Karpas-422 (cell line): ENCODE results near the gene HAPLN2. TPM values are rescaled to one million over a fixed set of nuclear protein-coding genes. Genes with fewer than 3 reads are reported as not detected.
A peak's percentile ranks its signal among the peaks of the same experiment; 100 is the strongest.

Experiments used
- DNase-seq: peaks from one replicate; pipeline ENCODE4 v3.0.0-alpha.2; 2015
- H2AFZ ChIP-seq: fragments of 200-600 bp; sonication (generic); 2 replicates; pipeline ENCODE4 v1.6.1; 2014; ENCODE audit warnings: antibody characterized with exemption, low read length, mixed read lengths
- H3K27ac ChIP-seq: fragments of 200-600 bp; sonication (generic); 2 replicates; pipeline ENCODE4 v1.5.1; 2014; ENCODE audit warnings: mild to moderate bottlenecking, low read length, moderate library complexity
- H3K27me3 ChIP-seq: fragments of 200-600 bp; sonication (generic); 2 replicates; pipeline ENCODE4 v1.6.1; 2014; ENCODE audit warnings: low read length, mixed read lengths
- H3K36me3 ChIP-seq: fragments of 200-600 bp; sonication (generic); 2 replicates; pipeline ENCODE4 v1.6.1; 2014; ENCODE audit warnings: low read length, mixed read lengths; ENCODE audit not compliant: insufficient read depth
- H3K4me1 ChIP-seq: fragments of 200-600 bp; sonication (generic); 2 replicates; pipeline ENCODE4 v1.6.1; 2014; ENCODE audit warnings: mild to moderate bottlenecking, low read length, mixed read lengths
- H3K4me2 ChIP-seq: fragments of 200-600 bp; sonication (generic); 2 replicates; pipeline ENCODE4 v1.6.1; 2014; ENCODE audit warnings: low read length, low read depth, mild to moderate bottlenecking; ENCODE audit not compliant: poor library complexity, severe bottlenecking
- H3K4me3 ChIP-seq: fragments of 200-600 bp; sonication (generic); 2 replicates; pipeline ENCODE4 v1.5.1; 2014; ENCODE audit warnings: mild to moderate bottlenecking, antibody characterized with exemption, low read length, mixed read lengths
- H3K79me2 ChIP-seq: fragments of 200-600 bp; sonication (generic); 2 replicates; pipeline ENCODE4 v1.6.1; 2014; ENCODE audit warnings: mild to moderate bottlenecking, low read length, mixed read lengths
- H3K9ac ChIP-seq: fragments of 200-600 bp; sonication (generic); 2 replicates; pipeline ENCODE4 v1.6.0; 2014; ENCODE audit warnings: low read length
- H3K9me2 ChIP-seq: fragments of 200-600 bp; sonication (generic), shearing (Covaris generic); replicated peaks from 2 replicates; pipeline ENCODE4 v1.6.0; 2014; ENCODE audit warnings: mild to moderate bottlenecking, low read length, moderate library complexity; ENCODE audit not compliant: insufficient read depth
- H3K9me3 ChIP-seq: fragments of 300-700, 200-600 bp; sonication (generic); 2 replicates; pipeline ENCODE4 v1.6.1; 2014; ENCODE audit warnings: low read length, mixed read lengths
- H4K20me1 ChIP-seq: fragments of 200-600 bp; sonication (generic); 2 replicates; pipeline ENCODE4 v1.6.1; 2014; ENCODE audit warnings: mild to moderate bottlenecking, antibody characterized with exemption, low read length, low read depth; ENCODE audit not compliant: insufficient read depth
- total RNA-seq: library from RNA; depleted of rRNA; stranded (reverse); fragments of >200 nt; shearing (Covaris generic); gene quantifications from 2 replicates; pipeline ENCODE4 v1.2.3, GENCODE V29; 2014; ENCODE audit warnings: low replicate concordance

HAPLN2 gene
- total RNA-seq, 1 experiment from 2014 or later, result not detected

- Histone ChIP-seq H3K9ac (no peak overlapping the region), H3K27ac (no peak overlapping the region), H3K27me3 (no peaks in the 10 kb centered on the region), H3K4me1 (peaks cover 5% of the 10 kb centered on the region; the same call in 1 of the 2 replicates), H3K9me3 (no peaks in the 10 kb centered on the region), H3K4me2 (no peak overlapping the region), H3K9me2 (no peaks in the 10 kb centered on the region), H3K36me3 (no peaks in the 10 kb centered on the region), H4K20me1 (peaks cover 5% of the 10 kb centered on the region; the same call in 1 of the 2 replicates), H3K79me2 (no peaks in the 10 kb centered on the region), H3K4me3 (no peak overlapping the region), H2AFZ (no peak overlapping the region)
- peak; percentile 81 for DNase-seq
Measured at GRCh38 chr1:156656806-156657740, 37.9 kb downstream of the HAPLN2 start.

DNA sequence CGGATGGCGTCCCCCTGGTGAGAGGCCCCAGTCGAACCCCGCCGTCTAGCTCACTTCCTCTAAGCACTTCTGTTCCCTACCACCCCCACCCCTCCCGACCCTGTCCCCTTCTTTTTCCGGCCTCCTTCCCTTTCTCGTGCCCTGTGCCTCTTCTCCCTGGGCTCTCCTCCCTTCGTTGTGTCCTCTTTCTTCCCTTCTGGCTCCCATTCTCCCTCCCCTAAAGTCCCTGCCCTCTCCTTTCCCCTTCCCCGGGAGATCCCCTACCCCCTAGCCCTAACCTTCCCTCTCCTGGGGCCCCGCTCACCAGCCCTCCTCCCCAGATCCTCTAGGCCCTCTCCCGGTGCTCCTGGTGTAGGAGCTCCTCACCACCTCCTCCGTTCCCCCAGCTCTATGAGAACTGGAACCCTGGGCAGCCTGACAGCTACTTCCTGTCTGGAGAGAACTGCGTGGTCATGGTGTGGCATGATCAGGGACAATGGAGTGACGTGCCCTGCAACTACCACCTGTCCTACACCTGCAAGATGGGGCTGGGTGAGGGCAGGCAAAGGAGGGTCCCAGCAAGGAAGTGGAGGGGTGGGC is 38.6 kb downstream of the HAPLN2 start:
- no peaks in the 10 kb centered on the region for H3K9me3 ChIP-seq
- no peak overlapping the region for H3K4me2 ChIP-seq
- H3K9ac ChIP-seq, result no peak overlapping the region
- H3K36me3 ChIP-seq, result no peaks in the 10 kb centered on the region
- no peaks in the 10 kb centered on the region for H3K9me2 ChIP-seq
- no peak for DNase-seq
- no peak overlapping the region for H3K4me3 ChIP-seq
- peaks cover 8% of the 10 kb centered on the region; the same call in 1 of the 2 replicates for H3K4me1 ChIP-seq
- peaks cover 5% of the 10 kb centered on the region; the same call in 1 of the 2 replicates for H4K20me1 ChIP-seq
- H3K79me2 ChIP-seq, result no peaks in the 10 kb centered on the region
- H2AFZ ChIP-seq, result no peak overlapping the region
- H3K27ac ChIP-seq, result no peak overlapping the region
- H3K27me3 ChIP-seq, result no peaks in the 10 kb centered on the region

DNA sequence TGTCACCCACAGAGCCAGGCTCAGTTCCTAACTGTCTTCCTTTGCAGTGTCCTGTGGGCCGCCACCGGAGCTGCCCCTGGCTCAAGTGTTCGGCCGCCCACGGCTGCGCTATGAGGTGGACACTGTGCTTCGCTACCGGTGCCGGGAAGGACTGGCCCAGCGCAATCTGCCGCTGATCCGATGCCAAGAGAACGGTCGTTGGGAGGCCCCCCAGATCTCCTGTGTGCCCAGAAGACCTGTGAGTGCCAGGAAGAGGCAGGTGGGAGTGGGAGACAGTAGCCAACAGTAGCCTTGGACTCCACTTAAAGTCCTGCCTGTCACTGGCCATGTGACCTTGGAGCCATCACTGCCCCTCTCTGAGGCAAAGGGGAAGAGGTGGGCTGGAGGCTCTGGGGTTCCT is 39.3 kb downstream of the HAPLN2 start:
- DNase-seq, result no peak

GRCh38 chr1:156658945-156659574 is 39.8 kb downstream of the HAPLN2 start:
- no peak overlapping the region for H3K27ac ChIP-seq
- DNase-seq, result no peak
- no peak overlapping the region for H3K4me2 ChIP-seq
- peaks cover 8% of the 10 kb centered on the region; the same call in 1 of the 2 replicates for H3K4me1 ChIP-seq
- no peak overlapping the region for H3K4me3 ChIP-seq
- H3K9me2 ChIP-seq, result no peaks in the 10 kb centered on the region
- H4K20me1 ChIP-seq, result peaks cover 5% of the 10 kb centered on the region; the same call in 1 of the 2 replicates
- no peaks in the 10 kb centered on the region for H3K27me3 ChIP-seq
- no peaks in the 10 kb centered on the region for H3K9me3 ChIP-seq
- no peak overlapping the region for H2AFZ ChIP-seq
- no peaks in the 10 kb centered on the region for H3K79me2 ChIP-seq
- no peaks in the 10 kb centered on the region for H3K36me3 ChIP-seq
- H3K9ac ChIP-seq, result no peak overlapping the region

More for the DNA sequence above, 39.3 kb downstream of the HAPLN2 start:
- no peaks in the 10 kb centered on the region for H3K27me3 ChIP-seq
- H3K9me2 ChIP-seq, result no peaks in the 10 kb centered on the region
- H3K4me2 ChIP-seq, result no peak overlapping the region
- no peak overlapping the region for H2AFZ ChIP-seq
- no peaks in the 10 kb centered on the region for H3K9me3 ChIP-seq
- peaks cover 5% of the 10 kb centered on the region; the same call in 1 of the 2 replicates for H4K20me1 ChIP-seq
- H3K27ac ChIP-seq, result no peak overlapping the region
- H3K4me3 ChIP-seq, result no peak overlapping the region
- H3K4me1 ChIP-seq, result peaks cover 8% of the 10 kb centered on the region; the same call in 1 of the 2 replicates
- no peaks in the 10 kb centered on the region for H3K79me2 ChIP-seq
- no peak overlapping the region for H3K9ac ChIP-seq
- H3K36me3 ChIP-seq, result no peaks in the 10 kb centered on the region

DNA sequence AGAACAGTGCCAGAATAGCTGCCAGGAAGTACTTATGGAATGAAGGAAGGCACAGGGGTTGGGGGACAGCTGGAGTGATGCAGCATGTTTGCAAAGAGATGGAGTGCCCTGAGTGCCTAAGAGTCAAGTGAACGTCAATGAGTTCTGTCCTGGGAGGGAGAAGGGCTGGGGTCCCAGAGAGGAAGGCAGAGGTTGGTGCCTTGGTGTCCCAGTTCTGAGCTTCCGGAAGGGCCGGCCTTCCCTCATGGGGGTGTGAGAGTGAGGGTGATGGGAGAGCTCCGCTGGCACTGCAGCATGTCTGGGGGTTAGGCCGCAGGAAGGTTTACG is 40.4 kb downstream of the HAPLN2 start:
- Histone ChIP-seq H2AFZ (no peak overlapping the region), H3K79me2 (no peaks in the 10 kb centered on the region), H3K27ac (no peak overlapping the region), H3K36me3 (no peaks in the 10 kb centered on the region), H4K20me1 (peaks cover 5% of the 10 kb centered on the region; the same call in 1 of the 2 replicates), H3K4me2 (no peak overlapping the region), H3K9me3 (no peaks in the 10 kb centered on the region), H3K4me3 (no peak overlapping the region), H3K4me1 (peaks cover 8% of the 10 kb centered on the region), H3K27me3 (no peaks in the 10 kb centered on the region), H3K9me2 (no peaks in the 10 kb centered on the region), H3K9ac (no peak overlapping the region)
- no peak for DNase-seq

GRCh38 chr1:156659988-156660751 is 41.0 kb downstream of the HAPLN2 start:
- no peaks in the 10 kb centered on the region for H3K36me3 ChIP-seq
- no peak overlapping the region for H3K27ac ChIP-seq
- H3K4me2 ChIP-seq, result no peak overlapping the region
- H3K79me2 ChIP-seq, result no peaks in the 10 kb centered on the region
- no peaks in the 10 kb centered on the region for H3K27me3 ChIP-seq
- peak; percentile 98 for DNase-seq
- no peak overlapping the region for H3K9ac ChIP-seq
- peaks cover 5% of the 10 kb centered on the region; the same call in 1 of the 2 replicates for H4K20me1 ChIP-seq
- H3K9me2 ChIP-seq, result no peaks in the 10 kb centered on the region
- no peak overlapping the region for H2AFZ ChIP-seq
- no peaks in the 10 kb centered on the region for H3K9me3 ChIP-seq
- peaks cover 11% of the 10 kb centered on the region for H3K4me1 ChIP-seq
- no peak overlapping the region for H3K4me3 ChIP-seq

DNA sequence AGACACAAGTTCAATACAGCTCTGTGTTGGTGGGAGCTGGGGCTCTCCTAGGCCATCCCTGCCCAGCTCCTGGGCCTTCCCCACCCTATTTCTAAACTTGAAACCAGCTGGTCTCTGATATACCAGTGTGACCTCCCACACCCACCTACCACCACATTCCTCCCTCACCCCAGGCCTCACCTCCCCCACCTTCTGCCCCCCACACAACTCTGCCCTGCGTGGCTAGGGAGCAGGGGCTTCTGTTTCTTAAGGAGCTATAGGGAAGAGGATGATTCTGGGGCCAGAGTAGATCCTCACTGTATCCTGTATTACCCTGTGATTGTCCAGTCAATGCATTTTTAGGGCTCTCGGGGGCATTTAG is 41.5 kb downstream of the HAPLN2 start:
- no peak overlapping the region for H3K9ac ChIP-seq
- H3K4me1 ChIP-seq, result peaks cover 11% of the 10 kb centered on the region
- peaks cover 1% of the 10 kb centered on the region; the same call in 1 of the 2 replicates for H4K20me1 ChIP-seq
- no peak overlapping the region for H3K4me2 ChIP-seq
- H3K27ac ChIP-seq, result no peak overlapping the region
- DNase-seq, result no peak
- H2AFZ ChIP-seq, result no peak overlapping the region
- no peaks in the 10 kb centered on the region for H3K9me2 ChIP-seq
- H3K9me3 ChIP-seq, result no peaks in the 10 kb centered on the region
- no peaks in the 10 kb centered on the region for H3K27me3 ChIP-seq
- no peak overlapping the region for H3K4me3 ChIP-seq
- H3K36me3 ChIP-seq, result no peaks in the 10 kb centered on the region
- H3K79me2 ChIP-seq, result no peaks in the 10 kb centered on the region
